Choroid plexus epithelial cell (primary cell): ENCODE data around the gene ABCF2.

Source experiments
- DNase-seq: peaks from one replicate; pipeline ENCODE4 v3.0.0-alpha.2; 2010; ENCODE audit warnings: low read depth
- H3K4me3 ChIP-seq: 2 replicates; pipeline ENCODE4 v1.5.1; 2011; ENCODE audit warnings: low read depth, mild to moderate bottlenecking, control low read depth, low read length, moderate library complexity
- TF ChIP-seq, protein P1 (sequence below): conservative IDR thresholded peaks from 2 replicates; pipeline ENCODE4 v1.5.1; 2011; ENCODE audit warnings: low read depth, mild to moderate bottlenecking, control low read depth, inconsistent platforms, low read length, moderate library complexity

ABCF2 gene

DNA sequence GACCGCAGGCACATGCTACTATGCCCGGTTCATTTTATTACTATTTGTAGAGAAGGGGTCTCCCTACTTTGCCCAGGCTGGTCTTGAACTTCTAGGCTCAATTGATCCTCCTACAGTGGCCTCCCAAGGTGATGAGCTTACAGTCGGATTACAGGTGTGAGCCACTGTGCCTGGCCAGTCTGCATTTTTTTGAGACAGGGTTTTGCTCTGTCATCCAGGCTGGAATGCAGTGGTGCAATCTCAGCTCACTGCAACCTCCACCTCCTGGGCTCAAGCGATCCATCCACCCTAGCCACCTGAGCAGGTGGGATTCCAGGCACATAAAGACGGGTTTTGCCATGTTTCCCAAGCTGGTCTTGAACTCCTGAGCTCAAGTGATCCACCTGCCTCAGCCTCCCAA is 14.4 kb downstream of the ABCF2 start:
- DNase-seq, result no peak
- H3K4me3 ChIP-seq, result no peak overlapping the region
- TF ChIP-seq, protein P1, sequence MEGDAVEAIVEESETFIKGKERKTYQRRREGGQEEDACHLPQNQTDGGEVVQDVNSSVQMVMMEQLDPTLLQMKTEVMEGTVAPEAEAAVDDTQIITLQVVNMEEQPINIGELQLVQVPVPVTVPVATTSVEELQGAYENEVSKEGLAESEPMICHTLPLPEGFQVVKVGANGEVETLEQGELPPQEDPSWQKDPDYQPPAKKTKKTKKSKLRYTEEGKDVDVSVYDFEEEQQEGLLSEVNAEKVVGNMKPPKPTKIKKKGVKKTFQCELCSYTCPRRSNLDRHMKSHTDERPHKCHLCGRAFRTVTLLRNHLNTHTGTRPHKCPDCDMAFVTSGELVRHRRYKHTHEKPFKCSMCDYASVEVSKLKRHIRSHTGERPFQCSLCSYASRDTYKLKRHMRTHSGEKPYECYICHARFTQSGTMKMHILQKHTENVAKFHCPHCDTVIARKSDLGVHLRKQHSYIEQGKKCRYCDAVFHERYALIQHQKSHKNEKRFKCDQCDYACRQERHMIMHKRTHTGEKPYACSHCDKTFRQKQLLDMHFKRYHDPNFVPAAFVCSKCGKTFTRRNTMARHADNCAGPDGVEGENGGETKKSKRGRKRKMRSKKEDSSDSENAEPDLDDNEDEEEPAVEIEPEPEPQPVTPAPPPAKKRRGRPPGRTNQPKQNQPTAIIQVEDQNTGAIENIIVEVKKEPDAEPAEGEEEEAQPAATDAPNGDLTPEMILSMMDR, result no peak

- H3K4me3 ChIP-seq, result no peak overlapping the region
- no peak for DNase-seq
- TF ChIP-seq, protein P1, result no peak
Observed at GRCh38 chr7:151211155-151211772, 15.7 kb downstream of the ABCF2 start.

DNA sequence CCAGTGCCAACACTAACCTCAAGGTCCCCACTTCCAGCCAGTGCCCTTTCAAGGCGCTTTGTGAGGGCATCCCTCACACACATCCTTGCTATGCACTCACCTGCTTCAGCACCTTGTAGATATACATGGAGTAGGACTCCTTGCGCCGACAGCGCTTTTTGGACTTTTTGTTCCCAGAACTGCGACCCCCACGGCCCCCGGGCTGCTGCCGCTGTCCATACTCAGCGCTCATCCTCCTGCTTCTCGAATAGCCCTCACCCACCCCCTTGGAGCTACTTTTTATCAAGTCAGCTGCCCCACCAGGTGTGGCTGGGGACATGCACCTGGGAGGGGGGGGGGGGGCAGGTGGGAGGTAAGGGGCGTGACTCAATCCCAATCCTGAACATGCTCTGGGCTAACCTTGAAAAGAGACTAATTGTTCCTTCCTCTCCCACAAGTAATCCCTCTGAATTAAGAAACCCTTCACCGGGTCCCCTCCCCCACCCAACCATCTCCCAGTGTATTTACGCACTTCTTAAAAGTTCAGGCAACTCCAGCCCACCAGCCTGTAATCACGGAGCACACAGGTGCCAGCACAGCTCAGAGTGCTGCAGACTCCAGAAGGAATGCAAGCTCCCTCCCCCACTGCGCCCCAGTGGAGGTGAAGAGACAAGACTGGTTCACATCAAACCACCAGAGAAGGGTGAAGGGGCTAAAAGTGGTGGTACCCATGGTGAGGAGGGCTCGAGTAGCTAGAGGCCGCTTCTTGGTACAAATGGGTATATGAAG is 16.7 kb downstream of the ABCF2 start, which contains the start of gene H2BK1:
Gene H2BK1 (minus strand): TSS at position 402 of the 768 bp plus-strand sequence. CDS start 170 bp downstream, at position 232.
- H3K4me3 ChIP-seq, result no peak within 1 kb of the TSS
- no peak for DNase-seq
- TF ChIP-seq, protein P1, result no peak

DNA sequence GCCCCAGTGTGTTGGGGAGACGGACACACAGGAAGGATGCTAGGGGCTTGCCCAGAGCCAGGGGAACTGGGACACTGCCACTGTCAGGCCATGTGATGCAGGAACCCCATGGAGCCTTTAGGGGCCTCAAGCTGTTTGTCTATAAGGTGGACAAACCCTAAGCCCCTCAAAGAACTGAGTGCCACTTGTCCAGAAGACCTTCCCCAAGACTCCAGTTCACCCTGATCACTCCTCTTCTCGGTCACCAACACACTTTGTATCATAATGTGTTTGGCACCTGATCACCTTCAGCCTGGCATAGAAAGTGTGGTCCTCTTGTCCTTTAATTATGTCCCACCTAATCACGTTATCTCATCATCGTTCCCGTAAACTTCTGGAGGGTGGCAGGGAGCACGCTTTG is 17.4 kb downstream of the ABCF2 start:
- TF ChIP-seq, protein P1, result no peak
- no peak for DNase-seq
- no peak overlapping the region for H3K4me3 ChIP-seq

DNA sequence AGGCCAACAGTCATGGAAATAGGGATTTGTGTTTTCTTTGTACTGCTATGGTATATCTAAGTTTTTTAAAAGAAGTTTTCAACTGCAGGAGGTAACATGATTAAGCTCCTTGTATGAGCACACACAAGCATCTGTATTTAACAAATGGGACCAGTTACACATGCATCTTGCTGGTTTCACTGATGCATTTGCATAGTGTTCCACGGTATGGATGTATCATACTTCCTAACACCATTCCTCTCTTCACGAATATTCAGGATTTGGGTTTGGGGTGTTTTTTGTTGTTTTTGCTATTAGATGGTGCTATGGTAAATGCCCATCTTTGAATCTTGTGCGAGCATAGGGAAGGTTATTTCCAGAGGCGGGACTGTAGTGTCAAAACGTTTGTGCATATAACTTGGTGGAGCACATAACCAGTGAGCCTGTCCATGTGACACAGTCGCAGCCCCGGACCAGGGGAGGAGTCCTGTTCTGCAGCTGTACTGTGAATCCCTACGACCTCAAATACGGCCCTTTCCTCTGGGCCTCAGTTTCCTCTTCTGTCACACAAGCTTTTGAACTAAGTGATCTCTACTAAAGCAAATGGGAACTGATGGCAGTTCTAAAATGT is 18.6 kb downstream of the ABCF2 start:
- no peak for DNase-seq
- no peak overlapping the region for H3K4me3 ChIP-seq
- TF ChIP-seq, protein P1, result no peak

DNA sequence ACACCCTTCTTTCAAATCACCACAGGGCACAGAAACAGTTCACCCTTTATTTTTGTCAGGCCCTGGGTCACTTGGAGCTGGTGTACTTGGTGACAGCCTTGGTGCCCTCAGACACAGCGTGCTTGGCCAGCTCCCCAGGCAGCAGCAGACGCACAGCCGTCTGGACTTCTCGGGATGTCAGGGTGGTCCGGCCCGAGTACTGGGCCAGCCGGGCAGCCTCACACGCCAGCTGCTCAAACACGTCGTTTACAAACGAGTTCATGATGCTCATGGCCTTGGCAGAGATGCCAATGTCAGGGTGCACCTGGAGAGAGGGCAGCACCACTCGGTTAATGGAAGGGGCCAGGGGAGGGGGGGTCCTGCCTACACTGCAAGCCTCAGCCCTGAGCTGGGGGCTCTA is 19.2 kb downstream of the ABCF2 start:
- TF ChIP-seq, protein P1, result no peak
- no peak overlapping the region for H3K4me3 ChIP-seq
- DNase-seq, result no peak
